PFSK-1 (cell line): ENCODE measurements around the gene ATP5PO.

Source experiments
- FOXP2 ChIP-seq: optimal IDR thresholded peaks from 2 replicates; pipeline ENCODE3; 2011; ENCODE audit warnings: borderline replicate concordance, control low read depth, inconsistent platforms; ENCODE audit not compliant: insufficient read depth; ENCODE audit errors: extremely low read length, extremely low read depth
- POLR2AphosphoS5 ChIP-seq: IDR thresholded peaks from 2 replicates; pipeline ENCODE4 v1.6.1; 2012; ENCODE audit warnings: low read depth, mild to moderate bottlenecking, control low read depth, low read length, moderate library complexity
- REST ChIP-seq, 2 experiments: IDR thresholded peaks; 2 replicates each; pipeline versions ENCODE4 v1.6.1 to v1.8.0; 2011 to 2012; ENCODE audit warnings: low read depth in 2 of 2, low read length in 2 of 2, control low read depth in 1 of 2, inconsistent platforms in 1 of 2, mild to moderate bottlenecking in 1 of 2, moderate library complexity in 1 of 2; ENCODE audit not compliant: insufficient read depth in 1 of 2
- SIN3A ChIP-seq: IDR thresholded peaks from 2 replicates; pipeline ENCODE4 v1.6.1; 2012; ENCODE audit warnings: mild to moderate bottlenecking, low read length, moderate library complexity, borderline replicate concordance; ENCODE audit not compliant: insufficient read depth
- TAF1 ChIP-seq: IDR thresholded peaks from 2 replicates; pipeline ENCODE4 v1.6.1; 2012; ENCODE audit warnings: low read length, control low read depth, borderline replicate concordance; ENCODE audit not compliant: insufficient read depth

GRCh38 chr21:33931799-33932390, 16.3 kb upstream of the ATP5PO start:
- TF ChIP-seq POLR2AphosphoS5 (no peak), TAF1 (no peak), SIN3A (no peak), REST (IDR thresholded peaks at IDR 0.05; ENCODE audit: insufficient read depth in 1 of 2, low read depth in 2 of 2, low read length in 2 of 2) (no peak), FOXP2 (no peak)
